Activated CD8-positive, alpha-beta T cell treated with anti-CD3 and anti-CD28 coated beads for 36 hours (primary cell): ENCODE results near the gene SERPINE1. TPM values are rescaled to one million over a fixed set of nuclear protein-coding genes. Genes with fewer than 3 reads are reported as not detected.

Experiments
- ATAC-seq: fragments of 200-7000 bp; cut with Tn5 transposase; one replicate; pipeline ENCODE4 v1.10.0; 2021; ENCODE audit warnings: mild to moderate bottlenecking, moderate library complexity
- CTCF ChIA-PET: fragments of 350-600 bp; sonication (Branson Sonifier 250); formaldehyde crosslinking; loops from one replicate; lab custom pipeline; 2021; ENCODE audit warnings: antibody characterized with exemption; lab: Charles Lee
- POLR2A ChIA-PET: fragments of 350-600 bp; sonication (Branson Sonifier 250); formaldehyde crosslinking; loops from one replicate; lab custom pipeline; 2021; ENCODE audit warnings: antibody characterized with exemption; lab: Charles Lee
- DNase-seq: peaks from one replicate; pipeline ENCODE4 v3.0.0-alpha.2; 2020
- H3K27ac Mint-ChIP-seq: one replicate; pipeline ENCODE4 v1.8.0; 2021; ENCODE audit warnings: mild to moderate bottlenecking, mixed read lengths
- H3K27me3 Mint-ChIP-seq: one replicate; pipeline ENCODE4 v1.8.0; 2021; ENCODE audit warnings: mixed read lengths
- H3K36me3 Mint-ChIP-seq: one replicate; pipeline ENCODE4 v1.8.0; 2021; ENCODE audit warnings: low read depth, mixed read lengths
- H3K4me1 Mint-ChIP-seq: one replicate; pipeline ENCODE4 v1.8.0; 2021; ENCODE audit warnings: low read depth, mixed read lengths
- H3K4me3 Mint-ChIP-seq: one replicate; pipeline ENCODE4 v1.8.0; 2021; ENCODE audit warnings: mild to moderate bottlenecking, moderate library complexity, mixed read lengths
- H3K9me3 Mint-ChIP-seq: one replicate; pipeline ENCODE4 v1.8.0; 2021; ENCODE audit warnings: mixed read lengths
- CTCF ChIP-seq: fragments of 200-600 bp; IDR thresholded peaks from one replicate; pipeline ENCODE4 v1.8.0; 2022; ENCODE audit warnings: antibody characterized with exemption, mild to moderate bottlenecking
- intact Hi-C: fragments of 100-400 bp; cut with micrococcal nuclease; formaldehyde crosslinking; loops from one replicate; pipeline ENCODE4 v1.10.0; 2022
- total RNA-seq, 2 experiments: library from RNA; stranded (reverse); gene quantifications; one replicate each; pipeline ENCODE4 v1.2.3, GENCODE V29; 2021

SERPINE1 gene
- total RNA-seq, 2 experiments from 2014 or later = 1.2 to 1.3 TPM

- H3K36me3 Mint-ChIP-seq = no peaks in the 10 kb centered on the region
- CTCF ChIA-PET = interaction anchor here (0.6 to 1.7 kb wide), 5 partner anchors 12 to 235 kb away, joined by 3 to 6 read pairs (median 6); no protein-coding TSS in a partner anchor
Observed at GRCh38 chr7:101121991-101122932, 4.6 kb upstream of the SERPINE1 start.

GRCh38 chr7:101122933-101123702 is 3.8 kb upstream of the SERPINE1 start:
- ATAC-seq = no peak
- H3K9me3 Mint-ChIP-seq = no peaks in the 10 kb centered on the region
- H3K36me3 Mint-ChIP-seq = no peaks in the 10 kb centered on the region
- TF ChIP-seq CTCF = no peak
- peaks cover 61% of the 10 kb centered on the region for H3K27me3 Mint-ChIP-seq
- H3K27ac Mint-ChIP-seq = no peak overlapping the region
- no peak overlapping the region for H3K4me3 Mint-ChIP-seq
- ChIA-PET POLR2A (no interaction called here), CTCF (interaction anchor here (0.6 to 1.7 kb wide), 6 partner anchors 11 to 236 kb away, joined by 3 to 6 read pairs (median 5); no protein-coding TSS in a partner anchor)
- DNase-seq = no peak
- H3K4me1 Mint-ChIP-seq = peaks cover 42% of the 10 kb centered on the region
- intact Hi-C loops = no loop called here

More at GRCh38 chr7:101121991-101122932, 4.6 kb upstream of the SERPINE1 start:
- Mint-ChIP-seq H3K27me3 (peaks cover 54% of the 10 kb centered on the region), H3K4me1 (peaks cover 40% of the 10 kb centered on the region), H3K9me3 (no peaks in the 10 kb centered on the region), H3K27ac (peak overlapping the region; percentile 61), H3K4me3 (peak overlapping the region; percentile 43)
- POLR2A ChIA-PET = no interaction called here
- ATAC-seq (no peak), DNase-seq (no peak)
- intact Hi-C loops = no loop called here
- no peak for TF ChIP-seq CTCF

- H3K36me3 Mint-ChIP-seq = no peaks in the 10 kb centered on the region
- POLR2A ChIA-PET = no interaction called here
- H3K27me3 Mint-ChIP-seq = peaks cover 67% of the 10 kb centered on the region
- H3K9me3 Mint-ChIP-seq = no peaks in the 10 kb centered on the region
- H3K27ac Mint-ChIP-seq = no peak overlapping the region
- DNase-seq (no peak), ATAC-seq (no peak)
- no peak overlapping the region for H3K4me3 Mint-ChIP-seq
- peaks cover 42% of the 10 kb centered on the region for H3K4me1 Mint-ChIP-seq
- intact Hi-C loops = no loop called here
- CTCF ChIA-PET = interaction anchor here (1.0 to 4.8 kb wide), 4 partner anchors 11 to 69 kb away, joined by 3 to 27 read pairs (median 6); no protein-coding TSS in a partner anchor
- no peak for TF ChIP-seq CTCF
Observed at GRCh38 chr7:101123703-101124068, 3.2 kb upstream of the SERPINE1 start.

GRCh38 chr7:101124376-101125056 is 2.4 kb upstream of the SERPINE1 start:
- H3K27me3 Mint-ChIP-seq = peaks cover 64% of the 10 kb centered on the region
- no peak for TF ChIP-seq CTCF
- intact Hi-C loops = no loop called here
- no peak for DNase-seq
- peaks cover 41% of the 10 kb centered on the region for H3K4me1 Mint-ChIP-seq
- POLR2A ChIA-PET = no interaction called here
- CTCF ChIA-PET = interaction anchor here (1.5 to 4.8 kb wide), 4 partner anchors 10 to 47 kb away, joined by 4 to 27 read pairs (median 8); no protein-coding TSS in a partner anchor
- H3K9me3 Mint-ChIP-seq = no peaks in the 10 kb centered on the region
- H3K36me3 Mint-ChIP-seq = no peaks in the 10 kb centered on the region
- no peak overlapping the region for H3K27ac Mint-ChIP-seq
- H3K4me3 Mint-ChIP-seq = no peak overlapping the region
- no peak for ATAC-seq
